NCI-H510A treated with DMSO at 0.1 percent for 48 hours (cell line): ENCODE data around the gene MAGED1.
"Not testable (repeated sequence)": the region's sequence is repeated elsewhere in the genome, so short reads cannot be mapped to it uniquely, and the experiment has no call there.

Source experiments
- DNase-seq: peaks from one replicate; lab custom pipeline; 2025; lab: John Stamatoyannopoulos, UW

The MAGED1 gene

DNA sequence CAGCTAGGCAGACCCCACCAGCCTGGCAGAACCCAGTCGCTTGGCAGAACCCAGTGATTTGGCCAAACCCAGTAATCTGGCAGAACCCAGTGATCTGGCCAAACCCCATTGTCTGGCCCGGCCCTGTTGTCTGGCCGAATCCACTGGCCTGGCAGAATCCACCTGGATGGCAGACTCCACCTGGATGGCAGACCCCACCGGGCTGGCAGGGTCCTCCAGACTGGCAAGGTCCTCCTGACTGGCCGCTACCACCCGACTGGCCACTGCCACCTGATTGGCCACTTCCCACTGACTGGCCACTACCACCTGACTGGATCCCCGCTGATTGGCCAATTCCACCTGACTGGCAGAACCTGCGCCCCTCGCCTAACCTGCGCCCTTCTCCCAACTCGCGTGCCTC lies 3.2 kb downstream of the MAGED1 start:
- DNase-seq = no peak

DNA sequence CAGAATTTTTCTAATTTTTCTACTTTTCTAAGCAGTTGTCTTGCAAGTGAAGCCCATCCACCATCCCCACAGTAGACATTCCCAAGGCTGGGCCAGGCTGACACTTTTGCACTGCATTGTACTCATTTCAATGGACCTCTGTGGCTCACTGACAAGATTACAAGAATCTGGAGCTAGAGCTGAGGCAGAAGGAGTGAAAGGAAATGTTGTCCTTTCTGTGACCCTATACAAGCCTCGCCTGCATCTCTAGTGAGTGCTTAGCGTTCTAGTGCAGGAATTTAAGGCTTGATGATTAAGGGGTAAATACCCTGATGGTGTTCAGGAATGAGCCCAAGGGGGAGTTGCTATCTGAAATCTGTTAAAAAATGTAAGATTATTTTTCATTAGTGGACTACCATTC lies 6.3 kb downstream of the MAGED1 start:
- DNase-seq = no peak

DNA sequence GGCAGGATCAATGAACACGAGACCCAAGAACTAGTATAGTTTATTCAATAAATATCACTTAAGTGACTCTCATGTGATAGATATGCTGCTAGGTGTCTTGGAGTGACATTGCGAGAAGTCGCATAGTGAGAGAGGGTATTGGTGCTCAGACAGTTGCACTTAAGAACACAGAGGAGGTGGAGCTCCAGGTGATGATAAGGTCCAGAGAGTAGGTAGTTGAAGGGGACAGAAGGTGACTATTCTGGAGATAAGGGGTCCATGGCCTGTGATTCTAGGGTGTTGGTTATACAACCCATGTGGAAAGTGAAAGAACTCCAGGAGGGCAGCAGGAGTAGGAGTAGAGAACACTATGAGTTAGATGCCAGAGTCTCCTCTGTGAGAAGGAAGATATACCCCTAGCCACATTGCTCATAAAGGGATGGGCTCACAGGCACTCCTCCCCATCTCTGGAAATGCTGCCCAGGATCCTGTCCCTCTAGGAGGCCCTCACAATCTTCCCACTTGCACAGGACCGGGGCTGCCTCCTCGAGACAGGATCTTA lies 9.2 kb downstream of the MAGED1 start:
- DNase-seq = no peak

DNA sequence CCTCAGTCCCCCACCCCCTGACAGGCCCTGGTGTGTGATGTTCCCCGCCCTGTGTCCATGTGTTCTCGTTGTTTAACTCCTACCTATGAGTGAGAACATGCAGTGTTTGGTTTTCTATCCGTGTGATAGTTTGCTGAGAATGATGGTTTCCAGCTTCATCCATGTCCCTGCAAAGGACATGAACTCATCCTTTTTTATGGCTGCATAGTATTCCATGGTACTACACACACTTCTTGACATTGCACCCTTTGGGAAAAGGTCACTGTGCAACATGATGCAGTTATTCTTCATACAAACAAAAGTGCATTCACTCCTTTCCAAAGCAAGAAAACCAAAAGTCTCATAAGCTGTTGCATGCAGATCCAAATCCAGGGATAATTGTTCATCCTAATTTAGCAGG lies 11.7 kb downstream of the MAGED1 start:
- not testable (repeated sequence) for DNase-seq

DNA sequence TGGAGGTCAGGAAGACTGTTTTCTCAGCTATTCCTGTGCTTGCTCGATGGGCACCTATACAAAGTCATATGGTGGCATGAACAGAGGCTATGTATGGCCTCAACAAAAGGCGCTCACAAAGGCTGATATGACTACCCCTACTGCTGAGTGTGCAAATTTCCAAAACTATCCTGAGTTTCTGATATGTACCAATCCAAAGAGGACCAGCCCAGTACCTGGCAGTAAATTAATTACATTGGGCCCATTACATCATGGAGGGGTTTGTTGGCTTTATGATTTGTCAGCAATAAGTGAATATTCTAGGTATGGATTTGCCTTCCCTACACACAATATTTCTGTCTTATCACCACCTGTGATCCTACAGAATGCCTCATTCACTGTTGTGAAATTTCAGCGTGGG lies 12.3 kb downstream of the MAGED1 start:
- DNase-seq = no peak

DNA sequence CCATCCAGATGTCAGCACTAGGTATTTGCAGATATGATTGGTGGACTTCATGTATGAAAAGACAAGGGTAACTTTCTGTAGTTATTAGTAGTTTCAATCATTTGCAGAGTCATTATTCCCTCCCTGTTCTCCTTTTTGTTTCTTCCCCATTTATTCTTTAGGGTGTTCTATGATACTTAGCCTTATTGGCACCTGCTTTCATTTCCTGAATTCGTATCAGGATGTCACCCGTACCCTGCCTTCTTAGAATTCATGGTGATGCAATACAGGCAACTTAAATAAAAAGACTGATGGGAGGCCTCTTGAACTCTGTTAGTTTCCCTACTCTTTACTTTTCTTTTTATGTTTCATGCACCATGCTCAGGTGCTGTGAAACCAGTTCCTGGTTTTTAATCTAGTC lies 24.2 kb downstream of the MAGED1 start:
- no peak for DNase-seq

DNA sequence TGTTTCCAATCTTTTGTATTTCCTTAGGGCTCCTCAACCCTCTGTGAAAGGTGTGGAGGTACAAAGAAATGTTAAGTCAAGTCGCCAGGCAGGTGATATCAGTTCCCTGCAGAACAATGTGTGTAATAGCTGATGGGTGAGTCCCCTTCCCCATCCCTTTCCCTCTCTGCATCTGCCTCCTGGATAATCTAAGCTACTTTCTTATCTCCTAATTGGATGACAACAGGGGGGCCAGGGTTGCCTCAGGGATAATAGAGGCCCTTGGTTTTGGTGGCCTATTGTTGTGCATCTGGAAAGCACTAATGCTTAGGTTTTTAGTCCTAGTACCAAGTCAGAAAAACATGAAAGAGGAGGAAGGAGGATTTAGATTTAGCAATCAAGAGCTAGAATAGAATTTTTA lies 29.1 kb downstream of the MAGED1 start:
- DNase-seq = no peak

DNA sequence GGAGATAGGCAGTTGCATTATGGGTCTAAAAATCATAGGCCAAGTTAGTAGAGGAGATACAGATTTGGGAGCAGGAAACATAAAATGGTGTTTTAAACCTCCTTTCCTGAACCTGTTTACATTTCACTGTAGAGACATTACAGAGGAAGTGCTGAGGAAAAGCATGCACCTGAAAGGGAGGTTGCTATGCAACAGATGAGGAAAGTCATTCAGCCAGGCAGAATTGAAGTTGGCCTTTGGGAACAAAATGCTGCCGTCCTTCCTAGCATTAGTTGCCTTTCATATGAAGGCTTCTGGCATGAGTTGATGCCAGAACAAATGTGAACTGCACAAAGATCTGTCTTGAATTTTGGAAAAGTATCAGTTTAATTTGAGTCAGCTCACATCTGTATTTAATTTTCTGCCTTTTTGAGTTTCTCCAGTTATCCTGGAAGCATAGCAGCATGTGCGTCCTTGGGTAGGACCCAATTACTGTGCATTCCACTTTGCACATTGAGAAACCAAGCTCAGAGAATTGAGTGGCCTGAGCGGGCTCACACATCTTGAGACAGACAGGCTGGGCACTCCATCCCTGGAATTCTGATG lies 38.2 kb downstream of the MAGED1 start:
- DNase-seq = no peak
